ENCODE data around the gene LMCD1. TPM values are rescaled to one million over a fixed set of nuclear protein-coding genes. Genes with fewer than 3 reads are reported as not detected.

The LMCD1 gene
- total RNA-seq, 1 donor from 2014 or later = 57.6 TPM

- intact Hi-C loops (cut with DNase I) = no loop called here
These were observed 24.3 kb downstream of the LMCD1 start for GRCh38 chr3:8525893-8526292.

GRCh38 chr3:8529181-8529637, 27.6 kb downstream of the LMCD1 start:
- intact Hi-C loops (cut with DNase I) = no loop called here
- DNase-seq (ENCODE audit: low spot score) = no peak

More at GRCh38 chr3:8525893-8526292, 24.3 kb downstream of the LMCD1 start:
- DNase-seq (ENCODE audit: low spot score) = no peak

GRCh38 chr3:8529738-8530525, 28.3 kb downstream of the LMCD1 start:
- no peak for DNase-seq (ENCODE audit: low spot score)
- intact Hi-C loops (cut with DNase I) = no loop called here

GRCh38 chr3:8530581-8530980, 29.0 kb downstream of the LMCD1 start:
- DNase-seq (ENCODE audit: low spot score) = no peak
- intact Hi-C loops (cut with DNase I) = no loop called here

DNA sequence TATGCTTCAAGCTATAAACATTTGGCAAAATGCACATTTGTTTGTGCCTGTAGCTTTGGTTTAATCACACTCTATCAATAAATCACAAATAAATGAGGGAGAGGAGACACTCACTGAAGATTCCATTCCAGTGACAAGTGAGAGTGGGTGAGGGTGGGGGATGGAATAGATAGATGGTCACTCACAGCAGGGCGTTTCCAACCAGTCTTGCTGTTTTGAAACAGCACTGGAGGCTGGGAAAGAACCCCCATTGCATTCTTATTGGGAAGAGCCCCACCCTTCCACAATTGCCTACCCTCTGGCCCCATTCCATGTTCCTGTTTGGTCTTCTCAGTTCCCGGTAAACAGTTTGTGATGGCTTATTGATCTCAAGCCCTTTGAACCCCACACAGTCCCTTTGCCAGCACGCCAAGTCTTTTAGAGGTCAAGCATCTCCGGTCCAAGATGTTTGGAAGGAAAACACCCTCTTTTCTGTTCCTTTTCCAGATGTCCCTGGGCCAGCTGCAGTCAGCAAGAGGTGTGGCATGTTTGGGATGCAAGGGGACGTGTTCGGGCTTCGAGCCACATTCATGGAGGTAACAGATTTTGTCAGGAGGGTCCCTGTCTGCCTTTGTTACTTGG, 30.7 kb downstream of the LMCD1 start:
- DNase-seq (ENCODE audit: low spot score) = no peak
- intact Hi-C loops (cut with DNase I) = no loop called here

- DNase-seq (ENCODE audit: low spot score) = no peak
- intact Hi-C loops (cut with DNase I) = no loop called here
These were observed 34.8 kb downstream of the LMCD1 start for GRCh38 chr3:8536096-8537056.

DNA sequence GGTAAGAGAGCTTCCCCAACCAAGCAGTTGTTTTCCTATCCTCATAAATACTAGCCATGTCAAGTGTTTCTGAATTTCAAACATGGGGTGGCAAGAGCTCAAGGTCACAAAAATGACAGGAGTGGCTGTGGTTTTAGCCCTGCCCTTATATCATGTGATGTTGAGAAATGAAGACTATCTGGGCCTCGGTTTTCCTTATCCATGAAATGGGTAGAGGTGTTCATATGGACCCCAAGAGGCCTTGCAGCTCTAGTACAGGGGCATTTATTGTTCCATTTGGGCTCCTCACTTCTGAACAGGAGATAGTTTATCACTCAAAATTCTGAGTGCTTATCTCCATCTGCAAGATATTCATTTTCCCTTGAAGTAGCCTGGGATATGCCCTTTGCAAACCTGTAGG, 35.8 kb downstream of the LMCD1 start:
- no peak for DNase-seq (ENCODE audit: low spot score)
- intact Hi-C loops (cut with DNase I) = no loop called here

GRCh38 chr3:8538223-8538622, 36.6 kb downstream of the LMCD1 start:
- DNase-seq (ENCODE audit: low spot score) = no peak
- intact Hi-C loops (cut with DNase I) = no loop called here

GRCh38 chr3:8538913-8539312, 37.3 kb downstream of the LMCD1 start:
- intact Hi-C loops (cut with DNase I) = no loop called here
- no peak for DNase-seq (ENCODE audit: low spot score)

DNA sequence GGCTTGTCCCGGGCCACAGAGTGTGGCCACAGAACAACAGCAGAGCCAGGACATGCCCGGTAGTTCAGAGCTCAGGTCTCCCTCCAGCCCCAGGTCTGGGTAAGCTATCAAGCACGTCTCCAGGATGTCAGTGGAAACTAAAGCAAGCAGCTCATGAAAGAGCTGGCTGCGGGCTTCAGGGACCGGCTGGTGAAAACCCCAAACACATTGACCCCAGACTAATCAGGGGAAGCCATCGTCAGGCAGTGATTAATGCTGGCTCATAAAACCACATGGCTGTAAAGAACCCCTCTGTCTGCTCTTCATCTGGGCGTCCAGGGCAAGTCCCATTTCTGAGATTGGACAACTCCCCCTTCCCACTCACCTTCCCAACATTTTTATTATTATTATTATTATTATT, 37.8 kb downstream of the LMCD1 start:
- no peak for DNase-seq (ENCODE audit: low spot score)
- intact Hi-C loops (cut with DNase I) = no loop called here

DNA sequence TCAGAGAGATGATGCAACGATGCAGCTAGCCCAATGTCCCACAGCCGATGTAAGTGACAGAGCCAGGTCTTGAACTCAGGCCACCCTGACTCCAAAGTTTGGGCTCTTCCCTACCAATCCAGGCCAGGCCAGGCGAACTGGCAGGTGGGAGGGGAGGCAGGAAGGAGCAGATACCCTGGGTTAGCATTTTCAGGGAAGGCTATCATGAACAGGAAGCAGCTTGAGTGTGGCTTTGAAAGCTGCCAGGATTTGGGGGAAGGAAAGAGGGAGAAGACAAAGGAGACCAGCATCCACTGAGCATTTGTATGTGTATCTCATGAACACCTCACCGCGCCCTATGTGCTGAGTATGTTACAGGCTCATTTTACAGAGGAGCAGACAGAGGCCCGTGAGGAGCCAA, 38.8 kb downstream of the LMCD1 start:
- intact Hi-C loops (cut with DNase I) = no loop called here
- DNase-seq (ENCODE audit: low spot score) = no peak

GRCh38 chr3:8541486-8541885, 39.9 kb downstream of the LMCD1 start:
- DNase-seq (ENCODE audit: low spot score) = no peak
- intact Hi-C loops (cut with DNase I) = no loop called here

- intact Hi-C loops (cut with DNase I) = no loop called here
- no peak for DNase-seq (ENCODE audit: low spot score)
These were observed 40.8 kb downstream of the LMCD1 start for GRCh38 chr3:8542190-8543135.

DNA sequence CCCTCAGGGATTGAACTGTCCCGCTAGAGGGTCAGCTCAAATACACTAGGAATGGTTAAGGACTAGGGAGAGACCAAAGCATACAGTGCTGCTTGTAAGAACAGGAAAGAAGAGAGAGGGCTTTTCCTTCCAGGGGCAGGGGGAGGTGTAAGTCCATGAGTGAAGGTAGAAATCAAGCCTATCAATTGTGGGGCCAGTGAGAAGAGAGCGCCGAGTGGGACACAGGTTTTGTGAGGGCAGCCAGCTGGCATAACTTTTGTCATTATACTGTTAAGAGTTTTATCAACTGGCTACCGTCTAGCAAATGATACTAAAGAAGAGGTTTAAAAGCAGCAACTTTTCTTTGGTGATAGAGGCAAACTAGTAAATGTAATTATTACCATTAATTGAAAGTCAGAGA, 45.0 kb downstream of the LMCD1 start:
- DNase-seq (ENCODE audit: low spot score) = no peak
- intact Hi-C loops (cut with DNase I) = no loop called here

DNA sequence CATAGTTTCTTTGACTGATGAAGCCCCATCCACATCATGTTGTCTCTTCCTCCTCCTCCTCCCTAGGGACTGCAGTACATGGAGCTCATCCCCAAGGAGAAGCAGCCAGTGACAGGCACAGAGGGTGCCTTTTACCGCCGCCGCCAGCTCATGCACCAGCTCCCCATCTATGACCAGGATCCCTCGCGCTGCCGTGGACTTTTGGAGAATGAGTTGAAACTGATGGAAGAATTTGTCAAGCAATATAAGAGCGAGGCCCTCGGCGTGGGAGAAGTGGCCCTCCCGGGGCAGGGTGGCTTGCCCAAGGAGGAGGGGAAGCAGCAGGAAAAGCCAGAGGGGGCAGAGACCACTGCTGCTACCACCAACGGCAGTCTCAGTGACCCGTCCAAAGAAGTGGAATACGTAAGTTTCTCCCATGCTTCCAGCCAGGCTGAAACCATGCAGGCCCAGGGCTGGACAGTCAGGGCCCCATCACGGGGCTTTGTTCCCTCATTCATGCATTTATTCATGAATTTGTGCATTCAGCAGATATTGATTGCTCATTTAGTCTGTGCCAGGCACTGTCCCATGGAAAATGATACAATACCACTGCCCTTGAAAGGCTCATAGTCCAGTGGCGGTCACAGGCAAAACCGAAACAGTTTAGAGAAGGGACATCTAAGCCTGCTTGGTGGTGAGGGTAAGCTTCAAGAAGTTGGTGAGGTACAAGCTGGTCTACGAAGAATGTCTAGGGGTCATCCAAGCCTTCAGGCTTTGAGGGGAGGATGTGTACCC, 47.1 kb downstream of the LMCD1 start:
- intact Hi-C loops (cut with DNase I) = no loop called here
- no peak for DNase-seq (ENCODE audit: low spot score)

GRCh38 chr3:8549354-8549753, 47.7 kb downstream of the LMCD1 start:
- DNase-seq (ENCODE audit: low spot score) = no peak
- intact Hi-C loops (cut with DNase I) = no loop called here

- DNase-seq (ENCODE audit: low spot score) = no peak
- intact Hi-C loops (cut with DNase I) = no loop called here
These were observed 49.0 kb downstream of the LMCD1 start for GRCh38 chr3:8550611-8551010.

DNA sequence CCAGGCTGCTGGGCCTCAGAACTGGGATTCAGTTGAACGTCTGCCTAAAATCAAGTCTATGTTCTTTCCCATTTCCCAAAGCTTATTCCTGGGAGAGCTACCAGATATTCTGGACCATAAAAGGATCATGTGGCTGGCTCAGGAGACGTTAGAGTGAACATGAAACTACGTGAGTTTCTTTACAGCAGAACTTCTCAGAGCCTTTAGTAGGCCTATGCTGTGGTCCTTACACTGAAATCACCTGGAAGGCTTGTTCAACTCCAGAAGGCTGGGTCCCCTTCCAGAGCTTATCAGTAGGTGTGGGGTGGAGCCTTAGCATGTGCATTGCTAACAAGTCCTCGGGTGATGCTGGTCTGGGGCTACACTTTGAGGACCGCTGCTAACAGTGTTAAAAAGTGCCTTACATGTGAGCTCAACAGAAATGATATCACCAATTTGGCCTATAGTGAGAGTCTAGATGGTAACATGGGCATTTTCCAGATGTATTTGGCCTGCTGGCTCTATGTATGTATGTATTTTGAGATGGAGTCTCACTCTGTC, 50.7 kb downstream of the LMCD1 start:
- intact Hi-C loops (cut with DNase I) = no loop called here
- no peak for DNase-seq (ENCODE audit: low spot score)
